Stimulated activated naive CD8-positive, alpha-beta T cell treated with anti-CD3 and anti-CD28 coated beads, Interleukin-15, amount 100 ng/mL, for 72 hours (primary cell): Measurements from ENCODE around the gene ERC2.

Experiments
- ATAC-seq: fragments of 150-1000 bp; cut with Tn5 transposase; 2 replicates; pipeline ENCODE4 v1.10.0; 2021; ENCODE audit warnings: mild to moderate bottlenecking, moderate library complexity
- DNase-seq, 2 donors: peaks; one replicate each; pipeline ENCODE4 v3.0.0; 2021 to 2022
- H3K27ac Mint-ChIP-seq, 2 donors: one replicate each; pipeline ENCODE4 v1.8.0; 2022; ENCODE audit warnings: mild to moderate bottlenecking in 2 of 2, mixed read lengths in 2 of 2, moderate library complexity in 2 of 2
- H3K27me3 Mint-ChIP-seq: one replicate; pipeline ENCODE4 v1.8.0; 2022; ENCODE audit warnings: mixed read lengths
- H3K4me1 Mint-ChIP-seq: one replicate; pipeline ENCODE4 v1.8.0; 2022; ENCODE audit warnings: mild to moderate bottlenecking, mixed read lengths
- H3K4me3 Mint-ChIP-seq, 2 donors: one replicate each; pipeline ENCODE4 v1.8.0; 2022; ENCODE audit warnings: mild to moderate bottlenecking in 2 of 2, mixed read lengths in 2 of 2, moderate library complexity in 1 of 2
- H3K9me3 Mint-ChIP-seq, 2 donors: one replicate each; pipeline ENCODE4 v1.8.0; 2022; ENCODE audit warnings: mixed read lengths in 2 of 2

Gene ERC2

GRCh38 chr3:56219894-56220805 lies 248.1 kb downstream of the ERC2 start:
- DNase-seq (no peak), ATAC-seq (no peak)
- Mint-ChIP-seq H3K27me3 (no peaks in the 10 kb centered on the region), H3K4me3 (no peak overlapping the region), H3K4me1 (no peaks in the 10 kb centered on the region), H3K27ac (no peak overlapping the region), H3K9me3 (no peaks in the 10 kb centered on the region)

- H3K9me3 Mint-ChIP-seq: no peaks in the 10 kb centered on the region
- ATAC-seq (no peak), DNase-seq (no peak)
- no peak overlapping the region for H3K4me3 Mint-ChIP-seq
- no peak overlapping the region for H3K27ac Mint-ChIP-seq
- H3K27me3 Mint-ChIP-seq: no peaks in the 10 kb centered on the region
- no peaks in the 10 kb centered on the region for H3K4me1 Mint-ChIP-seq
Observed at GRCh38 chr3:56209982-56210751, 258.1 kb downstream of the ERC2 start.

DNA sequence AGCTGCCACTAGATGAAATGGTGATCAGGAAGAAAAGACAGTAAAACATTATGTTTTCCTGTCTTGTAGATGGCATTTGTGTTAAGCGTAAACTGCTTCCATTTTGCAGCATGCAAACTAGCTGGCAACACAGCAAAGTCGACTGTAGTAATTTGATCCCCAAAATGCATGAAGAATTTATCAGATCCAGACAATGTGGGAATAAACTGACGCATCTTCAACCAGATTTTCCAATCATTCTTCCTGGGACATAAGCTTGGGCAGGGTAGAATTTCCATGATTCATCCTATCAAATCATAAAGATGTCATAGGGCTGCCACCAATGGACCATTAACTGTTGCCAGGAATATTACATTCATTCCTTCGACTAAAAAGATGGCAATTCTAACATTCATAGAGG lies 260.3 kb downstream of the ERC2 start:
- ATAC-seq (no peak), DNase-seq (no peak)
- Mint-ChIP-seq H3K4me1 (no peaks in the 10 kb centered on the region), H3K27me3 (no peaks in the 10 kb centered on the region), H3K27ac (no peak overlapping the region), H3K4me3 (no peak overlapping the region), H3K9me3 (no peaks in the 10 kb centered on the region)

DNA sequence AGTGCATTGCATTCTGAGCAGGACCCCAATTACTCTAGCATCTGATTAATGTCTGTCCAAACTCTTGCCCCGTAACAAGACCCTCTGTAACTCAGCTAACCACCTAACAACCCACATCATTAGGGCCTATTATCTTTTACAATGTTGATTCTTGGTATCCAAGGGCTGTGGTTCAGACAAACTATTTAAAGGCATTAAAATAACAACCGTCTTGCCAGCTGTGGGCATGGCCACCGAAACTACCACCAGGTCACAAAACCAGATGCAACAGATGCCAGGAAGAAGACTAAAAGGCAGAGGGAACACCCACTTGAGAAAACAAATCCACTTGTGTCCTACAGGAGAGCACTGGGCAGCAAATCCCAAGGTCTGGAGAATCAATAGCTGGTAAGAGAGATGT lies 262.9 kb downstream of the ERC2 start:
- Mint-ChIP-seq H3K27ac (no peak overlapping the region), H3K4me3 (no peak overlapping the region), H3K9me3 (no peaks in the 10 kb centered on the region), H3K4me1 (no peaks in the 10 kb centered on the region), H3K27me3 (no peaks in the 10 kb centered on the region)
- ATAC-seq (no peak), DNase-seq (no peak)

GRCh38 chr3:56202997-56203396 lies 265.3 kb downstream of the ERC2 start:
- ATAC-seq: no peak
- no peaks in the 10 kb centered on the region for H3K27me3 Mint-ChIP-seq
- no peak for DNase-seq
- no peaks in the 10 kb centered on the region for H3K4me1 Mint-ChIP-seq
- H3K9me3 Mint-ChIP-seq: no peaks in the 10 kb centered on the region
- no peak overlapping the region for H3K4me3 Mint-ChIP-seq
- H3K27ac Mint-ChIP-seq: no peak overlapping the region

GRCh38 chr3:56201407-56201806 lies 266.9 kb downstream of the ERC2 start:
- no peak overlapping the region for H3K27ac Mint-ChIP-seq

GRCh38 chr3:56200251-56200650 lies 268.0 kb downstream of the ERC2 start:
- H3K27me3 Mint-ChIP-seq: no peaks in the 10 kb centered on the region
- no peak overlapping the region for H3K27ac Mint-ChIP-seq
- DNase-seq (no peak), ATAC-seq (no peak)
- H3K4me3 Mint-ChIP-seq: no peak overlapping the region
- H3K4me1 Mint-ChIP-seq: no peaks in the 10 kb centered on the region
- H3K9me3 Mint-ChIP-seq: no peaks in the 10 kb centered on the region

More at GRCh38 chr3:56201407-56201806, 266.9 kb downstream of the ERC2 start:
- Mint-ChIP-seq H3K9me3 (no peaks in the 10 kb centered on the region), H3K27me3 (no peaks in the 10 kb centered on the region), H3K4me1 (no peaks in the 10 kb centered on the region), H3K4me3 (no peak overlapping the region)
- DNase-seq (no peak), ATAC-seq (no peak)

DNA sequence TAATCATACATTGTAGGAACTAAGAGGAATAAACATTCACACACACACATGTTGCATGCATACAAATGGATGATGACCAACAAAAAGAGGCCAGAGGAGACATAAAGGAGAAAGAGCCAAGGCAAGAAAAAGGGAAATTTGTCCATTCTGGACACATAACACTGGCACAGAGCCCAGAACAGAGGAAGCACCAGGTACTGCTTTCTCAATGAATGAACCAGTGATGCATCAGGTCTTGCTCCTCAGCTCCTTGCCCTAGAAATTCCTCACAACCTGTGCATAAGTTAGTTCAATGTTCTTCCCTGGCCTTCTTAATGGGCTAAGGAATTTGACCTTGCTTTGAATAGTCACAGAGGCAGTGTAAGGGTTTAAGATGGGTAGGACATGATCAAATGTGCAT lies 270.3 kb downstream of the ERC2 start:
- DNase-seq: no peak
- no peaks in the 10 kb centered on the region for H3K9me3 Mint-ChIP-seq
- no peaks in the 10 kb centered on the region for H3K4me1 Mint-ChIP-seq
- no peaks in the 10 kb centered on the region for H3K27me3 Mint-ChIP-seq
- no peak overlapping the region for H3K27ac Mint-ChIP-seq
- H3K4me3 Mint-ChIP-seq: no peak overlapping the region
- ATAC-seq: no peak

DNA sequence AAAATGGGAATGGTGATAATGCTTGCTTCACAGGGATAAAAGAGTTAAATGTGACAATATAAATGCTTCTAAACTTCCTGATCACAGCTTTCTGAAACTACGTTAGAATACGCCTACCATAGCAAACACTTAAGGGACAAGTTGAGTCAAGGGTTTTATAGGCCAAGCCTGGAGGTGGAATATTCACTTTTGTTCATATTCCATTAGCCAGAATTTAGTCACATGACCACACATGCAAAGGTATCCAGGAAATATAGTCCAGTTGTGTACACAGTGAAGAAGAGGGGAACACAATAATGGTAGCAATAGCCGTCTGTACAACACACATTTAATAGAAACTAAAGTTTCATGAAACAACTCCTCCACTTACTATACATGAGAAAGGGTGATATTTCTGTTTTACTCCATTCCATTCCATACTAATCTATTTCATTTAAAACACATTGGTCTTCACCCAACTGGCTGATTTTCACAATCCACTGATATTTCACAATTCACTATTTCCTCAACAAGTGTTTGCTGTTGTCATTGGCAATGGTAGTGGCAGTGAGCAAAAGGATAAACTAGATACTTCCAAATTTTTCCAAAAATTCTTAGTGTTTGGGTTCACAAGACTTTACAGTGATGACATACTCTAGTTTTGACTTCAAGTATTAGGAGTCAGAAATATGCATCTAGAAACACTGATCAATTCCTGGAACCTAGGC lies 270.9 kb downstream of the ERC2 start:
- Mint-ChIP-seq H3K27ac (no peak overlapping the region), H3K4me3 (no peak overlapping the region), H3K9me3 (no peaks in the 10 kb centered on the region), H3K27me3 (no peaks in the 10 kb centered on the region), H3K4me1 (no peaks in the 10 kb centered on the region)
- ATAC-seq (no peak), DNase-seq (no peak)

DNA sequence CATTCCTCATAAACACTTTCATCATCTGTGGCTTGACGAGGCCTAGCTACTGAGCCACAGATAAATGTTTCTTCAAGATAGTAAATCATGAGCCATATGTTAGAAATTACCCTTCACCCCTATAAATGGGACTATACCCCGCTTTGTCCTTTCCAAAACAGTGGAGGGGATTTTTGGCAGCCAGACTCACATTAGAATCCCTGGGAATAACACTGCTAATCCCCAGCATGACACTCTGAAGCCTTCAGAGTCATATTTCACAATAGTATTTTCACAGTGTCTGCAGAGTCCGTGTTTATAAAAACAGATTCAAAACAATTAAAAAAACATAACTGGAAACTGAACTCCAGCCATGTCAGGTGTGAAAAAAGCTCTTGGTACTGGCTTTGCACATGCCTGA lies 271.6 kb downstream of the ERC2 start:
- Mint-ChIP-seq H3K27ac (no peak overlapping the region), H3K4me1 (no peaks in the 10 kb centered on the region), H3K27me3 (no peaks in the 10 kb centered on the region), H3K4me3 (no peak overlapping the region), H3K9me3 (no peaks in the 10 kb centered on the region)
- DNase-seq (no peak), ATAC-seq (no peak)

DNA sequence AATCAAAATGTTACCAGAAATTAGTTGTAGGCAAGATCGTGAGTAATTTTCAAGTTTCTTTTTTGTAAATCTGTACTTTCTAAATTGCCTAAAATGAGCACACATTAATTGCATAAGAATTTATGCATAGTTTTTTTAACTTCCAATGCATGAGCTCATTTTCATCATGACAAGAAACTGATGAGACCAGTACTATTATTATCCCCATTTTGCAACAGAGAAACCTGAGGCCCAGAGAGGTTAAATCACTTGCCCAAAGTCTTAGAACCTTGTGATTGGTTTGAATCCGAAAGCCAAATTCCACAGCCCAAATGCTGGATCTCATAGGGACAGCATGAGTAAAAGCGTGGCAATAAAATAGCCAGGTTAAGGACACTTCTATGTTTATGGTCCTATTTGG lies 274.7 kb downstream of the ERC2 start:
- DNase-seq (no peak), ATAC-seq (no peak)
- no peak overlapping the region for H3K27ac Mint-ChIP-seq
- no peaks in the 10 kb centered on the region for H3K4me1 Mint-ChIP-seq
- no peaks in the 10 kb centered on the region for H3K27me3 Mint-ChIP-seq
- H3K4me3 Mint-ChIP-seq: no peak overlapping the region
- no peaks in the 10 kb centered on the region for H3K9me3 Mint-ChIP-seq

- Mint-ChIP-seq H3K27ac (peak overlapping the region in 1 of 2 donors; percentile 8), H3K9me3 (no peaks in the 10 kb centered on the region), H3K4me3 (no peak overlapping the region), H3K4me1 (no peaks in the 10 kb centered on the region), H3K27me3 (no peaks in the 10 kb centered on the region)
- DNase-seq (no peak), ATAC-seq (no peak)
Observed at GRCh38 chr3:56192001-56192400, 276.3 kb downstream of the ERC2 start.

- H3K27me3 Mint-ChIP-seq: no peaks in the 10 kb centered on the region
- peak overlapping the region in 1 of 2 donors; percentile 27 for H3K27ac Mint-ChIP-seq
- no peak for ATAC-seq
- DNase-seq: no peak
- no peak overlapping the region for H3K4me3 Mint-ChIP-seq
- H3K9me3 Mint-ChIP-seq: no peaks in the 10 kb centered on the region
- no peaks in the 10 kb centered on the region for H3K4me1 Mint-ChIP-seq
Observed at GRCh38 chr3:56190771-56191305, 277.4 kb downstream of the ERC2 start.

GRCh38 chr3:56190130-56190529 lies 278.1 kb downstream of the ERC2 start:
- no peaks in the 10 kb centered on the region for H3K27me3 Mint-ChIP-seq
- H3K9me3 Mint-ChIP-seq: no peaks in the 10 kb centered on the region
- no peaks in the 10 kb centered on the region for H3K4me1 Mint-ChIP-seq
- H3K27ac Mint-ChIP-seq: no peak overlapping the region
- no peak overlapping the region for H3K4me3 Mint-ChIP-seq
- DNase-seq (no peak), ATAC-seq (no peak)

GRCh38 chr3:56189536-56189935 lies 278.7 kb downstream of the ERC2 start:
- no peak for ATAC-seq
- Mint-ChIP-seq H3K27ac (no peak overlapping the region), H3K27me3 (no peaks in the 10 kb centered on the region), H3K9me3 (no peaks in the 10 kb centered on the region), H3K4me1 (no peaks in the 10 kb centered on the region), H3K4me3 (no peak overlapping the region)
- DNase-seq: no peak

DNA sequence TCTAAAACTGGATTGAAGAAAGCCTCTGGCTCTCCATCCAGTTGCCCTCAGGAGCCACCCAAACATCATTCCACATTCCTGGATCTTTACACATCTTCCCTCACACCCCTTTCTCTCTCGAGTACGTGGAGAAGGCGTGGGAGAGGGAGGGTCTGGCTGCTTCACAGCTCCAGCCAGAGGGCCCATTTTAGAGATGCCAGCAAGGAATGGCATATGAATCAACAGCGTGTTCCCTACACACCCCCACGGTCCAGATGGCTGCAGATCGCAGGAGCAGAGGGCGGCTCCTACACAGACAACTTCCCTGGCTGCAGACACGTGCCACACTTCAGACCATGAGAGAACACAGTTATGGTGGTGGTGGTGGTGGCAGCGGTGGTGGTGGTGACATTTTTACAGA lies 280.1 kb downstream of the ERC2 start:
- DNase-seq: no peak
- Mint-ChIP-seq H3K27ac (no peak overlapping the region), H3K4me1 (no peaks in the 10 kb centered on the region), H3K27me3 (no peaks in the 10 kb centered on the region), H3K4me3 (no peak overlapping the region), H3K9me3 (no peaks in the 10 kb centered on the region)
- ATAC-seq: no peak
